Vagina (tissue), 2 donors: ENCODE results near the gene LPP.

Source experiments
- CTCF ChIP-seq, 3 experiments: fragments of 450-650 bp in 2 of 3; fragments of 200-600 bp in 1 of 3; sonication (generic) in 1 of 3; IDR thresholded peaks; one replicate each; pipeline ENCODE4 v1.5.1; 2017 to 2019; ENCODE audit warnings: antibody characterized with exemption in 3 of 3, mild to moderate bottlenecking in 2 of 3, moderate library complexity in 2 of 3
- POLR2A ChIP-seq, 2 donors: fragments of 450-650 bp; IDR thresholded peaks; one replicate each; pipeline ENCODE4 v1.6.1; 2017; ENCODE audit warnings: antibody characterized with exemption in 2 of 2, mild to moderate bottlenecking in 2 of 2, moderate library complexity in 2 of 2

GRCh38 chr3:188760408-188760807, 606.5 kb downstream of the LPP start:
- TF ChIP-seq CTCF (IDR thresholded peaks at IDR 0.05) (no peak), POLR2A (IDR thresholded peaks at IDR 0.05) (no peak)
